ENCODE data around the gene DOCK7. TPM values are rescaled to one million over a fixed set of nuclear protein-coding genes. Genes with fewer than 3 reads are reported as not detected.

Gene DOCK7
- total RNA-seq, 4 donors from 2014 or later: 34.1 to 47.7 (median 42.1) TPM

DNA sequence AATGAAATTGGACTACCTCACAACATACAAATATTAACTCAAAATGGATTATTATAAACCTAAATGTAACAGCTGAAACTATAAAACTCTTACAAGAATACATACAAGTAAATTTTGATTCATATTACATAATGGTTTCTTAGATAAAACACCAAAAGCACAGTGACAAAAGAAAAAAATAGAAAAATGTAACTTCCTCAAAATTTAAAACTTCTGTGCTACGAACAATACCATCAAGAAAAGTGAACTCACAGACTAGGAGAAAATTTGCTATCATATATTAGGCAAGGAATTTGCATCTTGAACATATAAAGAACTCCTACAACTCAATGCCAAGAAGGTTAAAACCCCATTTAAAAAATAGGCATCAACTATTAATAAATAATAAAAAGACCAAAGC, 59.7 kb downstream of the DOCK7 start:
- peaks cover 2 to 19% of the 10 kb centered on the region in 2 donors for H3K36me3 ChIP-seq
- H3K27me3 ChIP-seq: no peaks in the 10 kb centered on the region
- no peak overlapping the region for H3K27ac ChIP-seq
- intact Hi-C loops (cut with DNase I): no loop called here
- no peak for DNase-seq
- TF ChIP-seq POLR2A (IDR thresholded peaks at IDR 0.05): no peak
- TF ChIP-seq, protein P1, sequence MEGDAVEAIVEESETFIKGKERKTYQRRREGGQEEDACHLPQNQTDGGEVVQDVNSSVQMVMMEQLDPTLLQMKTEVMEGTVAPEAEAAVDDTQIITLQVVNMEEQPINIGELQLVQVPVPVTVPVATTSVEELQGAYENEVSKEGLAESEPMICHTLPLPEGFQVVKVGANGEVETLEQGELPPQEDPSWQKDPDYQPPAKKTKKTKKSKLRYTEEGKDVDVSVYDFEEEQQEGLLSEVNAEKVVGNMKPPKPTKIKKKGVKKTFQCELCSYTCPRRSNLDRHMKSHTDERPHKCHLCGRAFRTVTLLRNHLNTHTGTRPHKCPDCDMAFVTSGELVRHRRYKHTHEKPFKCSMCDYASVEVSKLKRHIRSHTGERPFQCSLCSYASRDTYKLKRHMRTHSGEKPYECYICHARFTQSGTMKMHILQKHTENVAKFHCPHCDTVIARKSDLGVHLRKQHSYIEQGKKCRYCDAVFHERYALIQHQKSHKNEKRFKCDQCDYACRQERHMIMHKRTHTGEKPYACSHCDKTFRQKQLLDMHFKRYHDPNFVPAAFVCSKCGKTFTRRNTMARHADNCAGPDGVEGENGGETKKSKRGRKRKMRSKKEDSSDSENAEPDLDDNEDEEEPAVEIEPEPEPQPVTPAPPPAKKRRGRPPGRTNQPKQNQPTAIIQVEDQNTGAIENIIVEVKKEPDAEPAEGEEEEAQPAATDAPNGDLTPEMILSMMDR (IDR thresholded peaks at IDR 0.05): no peak
- WGBS, 2 donors: 81 to 96% methylated on average over 1 of the region's 1 CpG
- H3K9me3 ChIP-seq: no peaks in the 10 kb centered on the region
- no peaks in the 10 kb centered on the region for H3K4me1 ChIP-seq
- H3K4me3 ChIP-seq (replicated peaks in 1 of 3): no peak overlapping the region

DNA sequence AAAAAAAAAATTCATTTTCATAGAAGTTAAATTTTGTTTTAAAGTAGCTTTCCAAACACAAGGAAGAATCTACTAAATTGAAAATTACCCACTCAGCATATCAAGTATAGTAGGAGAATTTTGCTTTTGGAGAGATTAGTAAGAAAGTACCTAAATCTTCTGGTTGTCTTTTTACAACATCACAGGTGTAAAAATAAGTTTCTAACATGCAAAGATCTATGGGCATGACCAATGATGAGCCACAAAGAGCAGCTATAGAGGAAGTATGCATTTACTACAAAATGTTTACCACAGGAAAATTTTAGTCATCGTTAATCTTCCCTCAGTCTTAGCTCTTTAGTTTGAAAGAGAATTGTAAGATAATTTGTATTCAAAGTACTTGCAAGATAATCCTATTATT, 62.8 kb downstream of the DOCK7 start:
- H3K27me3 ChIP-seq: no peaks in the 10 kb centered on the region
- H3K4me3 ChIP-seq (replicated peaks in 1 of 3): no peak overlapping the region
- H3K9me3 ChIP-seq: no peaks in the 10 kb centered on the region
- no peak overlapping the region for H3K27ac ChIP-seq
- TF ChIP-seq, protein P1 (IDR thresholded peaks at IDR 0.05): no peak
- TF ChIP-seq POLR2A (IDR thresholded peaks at IDR 0.05): no peak
- H3K36me3 ChIP-seq: peaks cover 0 to 6% of the 10 kb centered on the region in 2 donors
- intact Hi-C loops (cut with DNase I): no loop called here
- 83 to 90% methylated on average over 1 of the region's 1 CpG for WGBS, 2 donors
- DNase-seq: no peak
- H3K4me1 ChIP-seq: no peaks in the 10 kb centered on the region

DNA sequence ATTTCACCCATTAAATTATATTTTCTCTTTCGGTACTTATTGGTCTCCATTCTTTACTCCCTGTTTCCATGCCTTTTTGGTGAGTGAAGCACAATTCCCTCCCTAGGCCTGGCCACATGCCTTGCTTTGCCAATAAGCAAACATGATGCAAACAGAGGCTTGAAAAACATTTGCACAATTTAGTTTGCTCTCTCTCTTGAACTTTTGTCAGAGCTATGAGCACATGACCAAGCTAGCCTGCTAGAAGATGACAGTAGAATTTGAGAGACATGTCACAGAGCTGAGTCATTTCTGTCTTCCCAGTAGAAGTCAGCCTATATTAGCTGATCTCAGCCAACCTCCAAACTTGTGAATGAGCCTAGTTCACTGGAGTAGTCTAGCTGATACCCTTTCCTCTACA, 66.3 kb downstream of the DOCK7 start:
- Histone ChIP-seq H3K4me3 (replicated peaks in 1 of 3) (no peak overlapping the region), H3K27ac (no peak overlapping the region), H3K27me3 (no peaks in the 10 kb centered on the region), H3K4me1 (no peaks in the 10 kb centered on the region), H3K9me3 (no peaks in the 10 kb centered on the region), H3K36me3 (no peaks in the 10 kb centered on the region)
- WGBS, 2 donors: 94 to 96% methylated on average over 1 of the region's 1 CpG
- DNase-seq: no peak
- TF ChIP-seq POLR2A (IDR thresholded peaks at IDR 0.05): no peak
- TF ChIP-seq, protein P1 (IDR thresholded peaks at IDR 0.05): no peak
- intact Hi-C loops (cut with DNase I): no loop called here

DNA sequence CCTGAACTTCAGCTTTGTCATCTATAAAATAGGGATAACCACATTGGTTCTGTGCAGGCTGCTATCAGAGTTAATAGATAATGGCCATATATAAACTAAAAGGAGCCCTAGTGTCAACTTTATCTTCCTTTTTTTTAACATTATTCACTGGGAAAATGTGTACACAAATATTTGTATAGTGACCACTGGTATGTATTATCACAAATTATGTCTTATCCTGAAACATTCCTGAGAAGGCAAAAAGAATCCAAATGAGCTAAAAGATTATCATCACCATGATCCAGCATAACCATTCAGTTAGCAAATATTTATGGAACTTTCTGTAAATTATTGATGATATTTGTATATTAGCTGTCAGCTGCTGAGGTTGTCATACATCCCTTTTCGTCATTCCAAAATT, 74.3 kb downstream of the DOCK7 start:
- no peaks in the 10 kb centered on the region for H3K9me3 ChIP-seq
- 95 to 100% methylated on average over 1 of the region's 1 CpG for WGBS, 2 donors
- no peak for DNase-seq

DNA sequence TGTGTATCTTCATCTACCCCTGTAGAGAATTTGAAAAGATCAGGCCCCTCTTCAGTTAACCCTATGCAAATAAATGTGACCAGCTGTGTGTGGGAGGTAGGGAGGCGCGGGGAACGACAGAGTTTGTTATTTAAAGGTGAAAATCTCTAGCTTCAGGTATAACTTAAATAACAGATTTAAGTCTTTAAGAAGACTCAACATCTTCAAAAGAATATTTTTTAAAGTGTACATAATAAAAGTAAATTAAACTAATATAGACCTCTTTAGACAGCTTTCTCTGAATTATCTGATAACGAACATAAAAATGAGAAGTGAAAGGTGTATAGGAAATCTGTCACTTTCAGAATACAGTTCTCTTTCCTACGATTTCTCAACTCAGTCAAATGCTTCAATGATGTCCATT, 74.9 kb downstream of the DOCK7 start:
- H3K9me3 ChIP-seq: no peaks in the 10 kb centered on the region
- no peak overlapping the region for H3K4me3 ChIP-seq (replicated peaks in 1 of 3)
- WGBS, 2 donors: 88% methylated on average over 5 of the region's 5 CpGs
- DNase-seq: no peak
- no peaks in the 10 kb centered on the region for H3K36me3 ChIP-seq
- H3K4me1 ChIP-seq: no peaks in the 10 kb centered on the region
- H3K27me3 ChIP-seq: no peaks in the 10 kb centered on the region
- H3K27ac ChIP-seq: no peak overlapping the region
- TF ChIP-seq, protein P1 (IDR thresholded peaks at IDR 0.05): no peak
- TF ChIP-seq POLR2A (IDR thresholded peaks at IDR 0.05): no peak
- intact Hi-C loops (cut with DNase I): no loop called here

More for the DNA sequence above, 74.3 kb downstream of the DOCK7 start:
- no peaks in the 10 kb centered on the region for H3K27me3 ChIP-seq
- intact Hi-C loops (cut with DNase I): no loop called here
- no peaks in the 10 kb centered on the region for H3K36me3 ChIP-seq
- no peak overlapping the region for H3K27ac ChIP-seq
- TF ChIP-seq, protein P1 (IDR thresholded peaks at IDR 0.05): no peak
- no peak for TF ChIP-seq POLR2A (IDR thresholded peaks at IDR 0.05)
- no peak overlapping the region for H3K4me3 ChIP-seq (replicated peaks in 1 of 3)
- H3K4me1 ChIP-seq: no peaks in the 10 kb centered on the region
